ENCODE measurements around the gene FGF6. TPM values are rescaled to one million over a fixed set of nuclear protein-coding genes. Genes with fewer than 3 reads are reported as not detected.

FGF6 gene
- total RNA-seq, 1 experiment from 2014 or later = not detected

DNA sequence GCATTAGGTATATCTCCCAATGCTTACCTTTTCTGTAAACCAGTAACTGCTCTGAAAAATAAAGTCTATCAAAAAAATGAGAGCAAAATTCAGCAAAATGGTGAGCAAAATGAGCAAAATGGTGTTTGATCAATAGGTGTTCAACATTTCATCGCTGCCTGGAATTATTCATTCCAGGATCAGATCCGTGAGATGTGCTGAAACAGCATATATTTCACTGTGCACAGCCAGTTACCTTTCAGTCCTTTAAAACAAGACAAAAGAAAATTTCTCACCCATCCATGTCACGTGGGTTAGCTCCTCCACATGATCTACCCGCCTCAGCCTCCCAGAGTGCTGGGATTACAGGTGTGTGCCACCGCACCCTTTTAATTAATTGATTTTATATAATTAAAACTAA, 58.0 kb downstream of the FGF6 start:
- Histone ChIP-seq H3K9me3 (ENCODE audit: control insufficient read depth, insufficient read depth, low read depth, low read length) (no peaks in the 10 kb centered on the region), H3K27me3 (ENCODE audit: control insufficient read depth, insufficient read depth, low read length) (no peaks in the 10 kb centered on the region; the same call in 1 of the 2 replicates), H3K4me1 (ENCODE audit: control insufficient read depth, insufficient read depth, low read length) (no peaks in the 10 kb centered on the region), H3K36me3 (ENCODE audit: control insufficient read depth, insufficient read depth, low read length) (no peaks in the 10 kb centered on the region), H3K4me3 (ENCODE audit: low read depth in 2 of 2, low read length in 2 of 2) (no peak overlapping the region), H3K27ac (ENCODE audit: low read length) (no peak overlapping the region)
- no TSS peak for BruUV-seq (replicated peaks)
- TF ChIP-seq, protein P1, sequence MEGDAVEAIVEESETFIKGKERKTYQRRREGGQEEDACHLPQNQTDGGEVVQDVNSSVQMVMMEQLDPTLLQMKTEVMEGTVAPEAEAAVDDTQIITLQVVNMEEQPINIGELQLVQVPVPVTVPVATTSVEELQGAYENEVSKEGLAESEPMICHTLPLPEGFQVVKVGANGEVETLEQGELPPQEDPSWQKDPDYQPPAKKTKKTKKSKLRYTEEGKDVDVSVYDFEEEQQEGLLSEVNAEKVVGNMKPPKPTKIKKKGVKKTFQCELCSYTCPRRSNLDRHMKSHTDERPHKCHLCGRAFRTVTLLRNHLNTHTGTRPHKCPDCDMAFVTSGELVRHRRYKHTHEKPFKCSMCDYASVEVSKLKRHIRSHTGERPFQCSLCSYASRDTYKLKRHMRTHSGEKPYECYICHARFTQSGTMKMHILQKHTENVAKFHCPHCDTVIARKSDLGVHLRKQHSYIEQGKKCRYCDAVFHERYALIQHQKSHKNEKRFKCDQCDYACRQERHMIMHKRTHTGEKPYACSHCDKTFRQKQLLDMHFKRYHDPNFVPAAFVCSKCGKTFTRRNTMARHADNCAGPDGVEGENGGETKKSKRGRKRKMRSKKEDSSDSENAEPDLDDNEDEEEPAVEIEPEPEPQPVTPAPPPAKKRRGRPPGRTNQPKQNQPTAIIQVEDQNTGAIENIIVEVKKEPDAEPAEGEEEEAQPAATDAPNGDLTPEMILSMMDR (IDR thresholded peaks at IDR 0.05) = no peak
- TF ChIP-seq POLR2AphosphoS5 (IDR thresholded peaks at IDR 0.05; ENCODE audit: low read depth, low read length) (no peak), TCF7L2 (IDR thresholded peaks at IDR 0.05; ENCODE audit: low read depth, low read length) (no peak), SIN3A (IDR thresholded peaks at IDR 0.05; ENCODE audit: borderline replicate concordance, insufficient read depth, low read depth, low read length) (no peak)
- TF ChIP-seq, protein P2, sequence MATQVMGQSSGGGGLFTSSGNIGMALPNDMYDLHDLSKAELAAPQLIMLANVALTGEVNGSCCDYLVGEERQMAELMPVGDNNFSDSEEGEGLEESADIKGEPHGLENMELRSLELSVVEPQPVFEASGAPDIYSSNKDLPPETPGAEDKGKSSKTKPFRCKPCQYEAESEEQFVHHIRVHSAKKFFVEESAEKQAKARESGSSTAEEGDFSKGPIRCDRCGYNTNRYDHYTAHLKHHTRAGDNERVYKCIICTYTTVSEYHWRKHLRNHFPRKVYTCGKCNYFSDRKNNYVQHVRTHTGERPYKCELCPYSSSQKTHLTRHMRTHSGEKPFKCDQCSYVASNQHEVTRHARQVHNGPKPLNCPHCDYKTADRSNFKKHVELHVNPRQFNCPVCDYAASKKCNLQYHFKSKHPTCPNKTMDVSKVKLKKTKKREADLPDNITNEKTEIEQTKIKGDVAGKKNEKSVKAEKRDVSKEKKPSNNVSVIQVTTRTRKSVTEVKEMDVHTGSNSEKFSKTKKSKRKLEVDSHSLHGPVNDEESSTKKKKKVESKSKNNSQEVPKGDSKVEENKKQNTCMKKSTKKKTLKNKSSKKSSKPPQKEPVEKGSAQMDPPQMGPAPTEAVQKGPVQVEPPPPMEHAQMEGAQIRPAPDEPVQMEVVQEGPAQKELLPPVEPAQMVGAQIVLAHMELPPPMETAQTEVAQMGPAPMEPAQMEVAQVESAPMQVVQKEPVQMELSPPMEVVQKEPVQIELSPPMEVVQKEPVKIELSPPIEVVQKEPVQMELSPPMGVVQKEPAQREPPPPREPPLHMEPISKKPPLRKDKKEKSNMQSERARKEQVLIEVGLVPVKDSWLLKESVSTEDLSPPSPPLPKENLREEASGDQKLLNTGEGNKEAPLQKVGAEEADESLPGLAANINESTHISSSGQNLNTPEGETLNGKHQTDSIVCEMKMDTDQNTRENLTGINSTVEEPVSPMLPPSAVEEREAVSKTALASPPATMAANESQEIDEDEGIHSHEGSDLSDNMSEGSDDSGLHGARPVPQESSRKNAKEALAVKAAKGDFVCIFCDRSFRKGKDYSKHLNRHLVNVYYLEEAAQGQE (IDR thresholded peaks at IDR 0.05; ENCODE audit: insufficient read depth in 1 of 2, low read depth in 2 of 2, low read length in 1 of 2) = no peak
- no peak for DNase-seq (ENCODE audit: low read depth, low spot score)
- in situ Hi-C loops (cut with HindIII; ENCODE audit: low pct_unique_long_range_greater_than_20kb, low sequenced_read_pairs) = no loop called here
- ChIA-PET CTCF (no interaction called here), POLR2A (no interaction called here)
- ATAC-seq = no peak
- intact Hi-C loops (cut with micrococcal nuclease; ENCODE audit: unreplicated experiment) = no loop called here

DNA sequence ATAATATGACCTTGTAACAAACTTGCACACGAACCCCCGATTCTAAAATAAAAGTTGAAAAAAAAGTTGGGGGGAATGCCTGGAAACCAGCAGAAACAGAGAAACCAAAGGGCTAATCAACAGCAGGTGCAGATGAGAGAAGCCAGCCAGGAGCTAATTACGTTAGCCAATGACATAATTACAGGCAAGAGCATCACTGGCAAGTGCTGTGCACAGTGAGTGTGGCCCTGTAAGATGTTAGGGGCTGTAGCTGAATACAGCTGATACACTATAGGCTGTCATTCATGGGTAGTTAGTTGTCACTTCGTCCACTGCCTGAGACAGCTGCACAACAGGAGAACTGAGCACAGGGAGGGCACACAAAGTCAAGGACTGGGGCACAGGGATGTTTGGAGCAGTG, 58.8 kb downstream of the FGF6 start:
- Histone ChIP-seq H3K36me3 (ENCODE audit: control insufficient read depth, insufficient read depth, low read length) (no peaks in the 10 kb centered on the region), H3K4me3 (ENCODE audit: low read depth in 2 of 2, low read length in 2 of 2) (no peak overlapping the region), H3K4me1 (ENCODE audit: control insufficient read depth, insufficient read depth, low read length) (no peaks in the 10 kb centered on the region), H3K9me3 (ENCODE audit: control insufficient read depth, insufficient read depth, low read depth, low read length) (no peaks in the 10 kb centered on the region), H3K27ac (ENCODE audit: low read length) (no peak overlapping the region), H3K27me3 (ENCODE audit: control insufficient read depth, insufficient read depth, low read length) (peaks cover under 1% of the 10 kb centered on the region; the same call in 1 of the 2 replicates)
- no peak for ATAC-seq
- DNase-seq (ENCODE audit: low read depth, low spot score) = no peak
- in situ Hi-C loops (cut with HindIII; ENCODE audit: low pct_unique_long_range_greater_than_20kb, low sequenced_read_pairs) (no loop called here), intact Hi-C loops (cut with micrococcal nuclease; ENCODE audit: unreplicated experiment) (no loop called here)
- CTCF ChIA-PET = no interaction called here
- BruUV-seq (replicated peaks) = no TSS peak
- TF ChIP-seq, protein P1 (IDR thresholded peaks at IDR 0.05) = no peak
- TF ChIP-seq TCF7L2 (IDR thresholded peaks at IDR 0.05; ENCODE audit: low read depth, low read length) = no peak
- POLR2A ChIA-PET = no interaction called here

Other genes starting within 250 kb of the FGF6 start
- 1.5 TPM for gene CCND2, start 172.1 kb downstream of the FGF6 start, total RNA-seq (2021; ENCODE audit: unreplicated experiment)
- 17.4 TPM for gene TIGAR, start 124.6 kb downstream of the FGF6 start, total RNA-seq (2021; ENCODE audit: unreplicated experiment)
- not detected for gene FGF23, start 66.1 kb downstream of the FGF6 start, total RNA-seq (2021; ENCODE audit: unreplicated experiment)
- 18.1 TPM for gene RAD51AP1, start 93.1 kb upstream of the FGF6 start, total RNA-seq (2021; ENCODE audit: unreplicated experiment)
- gene DYRK4, start 116.4 kb upstream of the FGF6 start, total RNA-seq (2021; ENCODE audit: unreplicated experiment) = 13.3 TPM
- 0.26 TPM for gene AKAP3, start 203.2 kb upstream of the FGF6 start, total RNA-seq (2021; ENCODE audit: unreplicated experiment)
- gene NDUFA9, start 203.3 kb upstream of the FGF6 start, total RNA-seq (2021; ENCODE audit: unreplicated experiment) = 74.0 TPM